Erythroblast (primary cell): ENCODE measurements around the gene SIRT7.

Source experiments
- DNase-seq, 2 experiments: peaks; one replicate each; lab custom pipeline; 2025; lab: John Stamatoyannopoulos, UW
- GATA1 ChIP-seq: IDR thresholded peaks from 2 replicates; pipeline ENCODE4 v1.6.1; 2011; ENCODE audit warnings: low read depth, mild to moderate bottlenecking, control low read depth, low read length, moderate library complexity
- POLR2A ChIP-seq: IDR thresholded peaks from 2 replicates; pipeline ENCODE4 v1.6.1; 2011; ENCODE audit warnings: mild to moderate bottlenecking, low read length

SIRT7 gene

DNA sequence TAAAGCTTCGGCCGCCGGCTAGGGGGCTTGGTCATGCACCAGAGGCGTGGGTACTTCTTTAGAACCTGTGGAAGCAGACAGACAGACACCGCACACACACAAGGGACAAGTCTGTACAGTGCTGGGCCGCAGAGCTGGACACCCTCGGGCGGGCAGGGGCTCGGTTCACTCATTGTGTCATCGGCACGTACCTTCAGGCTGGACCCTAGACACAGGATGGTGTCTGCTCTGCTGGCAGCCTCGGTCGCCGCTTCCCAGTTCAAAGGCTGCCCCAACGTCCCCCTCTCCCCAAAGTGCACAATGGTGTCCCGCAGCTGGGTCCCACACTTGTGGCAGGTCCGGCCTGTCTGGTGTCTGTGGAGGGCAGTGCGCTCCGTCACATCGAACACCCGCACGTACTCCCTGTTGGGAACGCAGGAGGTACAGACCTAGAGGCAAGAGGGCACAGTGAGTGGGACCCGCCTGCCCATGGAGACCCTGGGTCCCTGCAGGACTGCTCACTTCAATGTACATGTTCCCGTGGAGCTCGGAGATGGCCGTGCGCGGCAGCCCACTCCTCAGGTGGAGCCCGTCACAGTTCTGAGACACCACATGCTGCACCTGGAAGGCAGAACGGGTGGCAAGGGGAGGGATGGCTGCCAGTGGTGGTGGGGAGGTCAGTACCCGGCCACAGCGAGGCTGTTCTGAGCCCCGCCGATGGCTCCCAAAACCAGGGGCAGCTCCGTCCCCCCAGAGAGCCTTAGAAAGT is 3.7 kb downstream of the SIRT7 start:
- no peak for DNase-seq
- TF ChIP-seq POLR2A, result no peak
- TF ChIP-seq GATA1, result no peak

DNA sequence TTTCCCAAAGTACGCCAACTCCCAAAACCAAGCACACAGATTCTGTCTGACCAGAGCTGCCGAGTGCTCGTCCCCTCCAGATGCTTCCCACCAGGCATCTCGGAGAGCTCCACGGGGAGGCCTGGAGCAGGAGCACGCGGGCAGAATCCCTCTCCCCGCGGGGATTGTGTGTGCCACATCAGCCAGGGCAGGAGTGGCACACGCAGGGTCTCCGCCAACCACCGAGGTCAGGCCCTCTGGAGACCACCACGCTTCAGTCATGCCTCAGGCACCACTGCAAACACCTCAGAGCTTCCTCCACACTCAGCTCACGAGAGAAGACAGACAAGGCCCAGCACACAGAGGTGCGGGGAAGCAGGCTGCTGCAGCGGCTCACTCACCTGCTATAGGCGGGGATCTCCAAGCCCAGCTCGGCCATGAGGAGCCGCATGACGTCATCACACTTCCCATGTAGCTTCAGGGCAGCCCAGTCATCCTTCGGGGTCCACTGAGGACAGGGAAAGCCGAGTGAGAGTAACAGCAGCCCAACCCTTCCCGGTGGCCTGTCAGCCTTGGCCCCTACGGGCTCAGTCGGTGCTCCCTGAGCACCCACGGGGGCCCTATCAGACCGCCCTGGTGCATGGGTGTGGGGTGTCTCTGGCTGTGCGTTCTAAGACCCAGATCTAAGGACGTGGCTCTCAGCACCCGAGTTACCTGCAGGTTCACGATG is 4.4 kb downstream of the SIRT7 start:
- TF ChIP-seq POLR2A, result no peak
- no peak for TF ChIP-seq GATA1
- DNase-seq, result no peak

DNA sequence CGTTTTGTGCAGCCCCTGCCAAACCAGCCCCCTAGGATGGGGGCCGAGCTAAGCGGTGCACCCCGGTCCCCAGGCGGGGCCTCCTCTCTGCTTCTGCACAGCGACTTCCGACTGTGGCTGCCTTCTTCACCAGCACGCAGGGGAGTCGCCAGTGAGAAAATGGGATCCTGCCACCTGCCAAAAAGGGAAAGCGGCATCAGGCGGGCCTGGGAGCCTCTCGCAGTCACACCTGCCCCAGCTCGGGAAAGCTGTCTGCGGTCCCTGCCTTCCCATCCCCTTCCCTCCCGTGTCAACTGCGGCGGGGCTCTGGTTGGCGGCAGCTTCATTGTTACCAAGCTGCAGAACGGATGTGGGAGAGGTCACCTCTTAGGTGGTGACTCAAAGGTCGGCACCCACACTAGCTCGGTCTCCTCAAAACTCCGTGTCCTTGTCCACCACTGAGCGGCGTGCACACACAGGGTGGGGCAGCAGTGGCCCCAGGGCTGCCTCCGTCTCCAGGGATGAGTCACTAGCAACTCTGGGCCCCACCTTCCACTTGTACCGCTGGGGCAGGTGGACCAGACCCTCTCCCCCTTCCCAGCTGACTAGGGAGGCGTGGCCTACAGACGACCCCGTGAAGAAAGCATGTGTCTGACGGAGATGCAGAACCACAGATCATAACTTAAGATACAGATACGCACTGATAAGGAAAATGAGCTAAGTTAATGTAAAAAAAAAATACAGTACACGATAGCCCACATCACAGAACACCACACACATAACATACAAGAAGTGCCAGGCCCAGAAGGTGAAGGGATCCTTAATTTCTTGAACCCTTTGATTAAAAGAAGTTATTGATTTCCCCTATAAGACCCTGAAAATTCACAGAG is 5.3 kb downstream of the SIRT7 start:
- TF ChIP-seq POLR2A (no peak), GATA1 (no peak)
- peak; percentile 47 to 73 for DNase-seq

DNA sequence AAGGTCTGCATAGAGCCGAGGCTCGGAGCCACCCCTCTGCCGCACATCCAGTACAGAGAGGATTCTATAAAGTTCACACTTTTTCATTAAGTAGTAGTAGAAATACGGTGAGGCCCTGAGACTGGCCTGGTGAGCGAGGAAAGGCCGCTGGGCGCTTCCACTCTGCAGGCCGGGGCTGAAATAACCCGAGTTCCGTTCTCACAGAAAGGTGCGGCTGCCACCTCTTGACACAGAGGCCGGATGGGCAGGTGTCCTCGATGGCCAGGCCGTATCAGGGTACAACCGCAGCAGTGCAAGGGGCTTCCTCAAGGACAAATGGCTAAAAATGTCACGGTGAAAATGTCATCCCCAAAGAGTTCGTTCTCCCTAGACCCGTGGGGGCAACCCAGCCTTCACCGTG is 6.0 kb downstream of the SIRT7 start:
- DNase-seq, result no peak
- TF ChIP-seq GATA1 (no peak), POLR2A (no peak)

DNA sequence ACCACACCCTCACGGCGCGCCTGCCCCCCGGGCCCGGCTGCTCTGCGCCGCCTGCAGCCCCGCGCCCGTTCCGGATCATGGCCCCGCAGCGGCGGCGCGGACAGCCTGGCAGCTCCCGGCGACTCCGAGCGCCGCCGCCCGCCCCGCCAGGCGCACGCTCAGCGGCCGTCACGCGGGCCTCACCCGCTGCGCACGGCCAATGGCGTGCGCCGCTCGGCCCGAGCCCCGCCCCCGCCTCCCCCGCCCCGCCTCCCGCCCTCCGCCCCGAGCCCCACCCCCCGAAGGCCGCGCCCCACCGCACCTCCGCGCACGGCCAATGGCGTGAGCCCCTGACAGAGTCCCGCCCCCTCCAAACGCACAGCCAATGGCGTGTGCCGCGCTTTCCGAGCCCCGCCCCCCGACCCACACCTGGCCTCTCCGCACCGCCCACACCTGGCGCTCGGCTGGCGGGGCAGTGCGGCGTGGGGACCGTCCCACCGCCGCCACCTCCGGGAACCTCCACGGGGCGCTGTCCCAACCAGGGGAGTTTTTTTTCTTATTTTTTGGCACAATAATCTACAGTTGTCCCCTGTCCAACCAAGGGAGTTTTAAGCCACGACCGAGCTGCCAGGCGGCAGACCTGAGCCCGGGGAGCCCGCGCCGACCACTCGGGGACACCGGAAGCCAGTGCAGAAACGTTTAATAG is 6.6 kb downstream of the SIRT7 start, which contains the start of gene PCYT2:
Gene PCYT2 (minus strand): TSS at position 123 of the 685 bp plus-strand sequence. CDS start 44 bp downstream, at position 79.
- DNase-seq, result peak; percentile 91 to 96
- TF ChIP-seq GATA1, result no peak
- no peak for TF ChIP-seq POLR2A

DNA sequence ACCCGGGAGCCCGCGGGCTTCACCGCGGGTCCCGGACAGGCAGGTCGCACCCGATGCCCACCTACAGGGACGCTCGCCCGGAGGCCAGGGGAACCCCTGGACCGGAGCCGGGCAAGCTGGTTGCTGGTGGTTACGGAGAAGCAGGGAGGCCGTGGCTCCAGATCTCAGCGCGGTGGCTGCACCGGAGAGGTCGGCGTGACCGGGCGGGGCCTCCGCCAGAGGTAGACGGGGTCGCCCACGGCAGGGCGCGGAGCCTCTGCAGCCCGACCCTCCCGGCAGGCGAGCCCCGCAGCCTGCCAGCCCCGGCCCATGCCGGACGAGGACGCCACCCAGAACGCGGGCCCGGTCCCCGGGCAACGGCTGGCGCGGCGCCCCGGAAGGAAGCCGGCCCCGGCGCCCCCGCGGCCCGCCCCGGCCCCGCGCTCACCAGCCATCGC is 7.1 kb downstream of the SIRT7 start:
- peak; percentile 56 to 67 for DNase-seq
- no peak for TF ChIP-seq GATA1

DNA sequence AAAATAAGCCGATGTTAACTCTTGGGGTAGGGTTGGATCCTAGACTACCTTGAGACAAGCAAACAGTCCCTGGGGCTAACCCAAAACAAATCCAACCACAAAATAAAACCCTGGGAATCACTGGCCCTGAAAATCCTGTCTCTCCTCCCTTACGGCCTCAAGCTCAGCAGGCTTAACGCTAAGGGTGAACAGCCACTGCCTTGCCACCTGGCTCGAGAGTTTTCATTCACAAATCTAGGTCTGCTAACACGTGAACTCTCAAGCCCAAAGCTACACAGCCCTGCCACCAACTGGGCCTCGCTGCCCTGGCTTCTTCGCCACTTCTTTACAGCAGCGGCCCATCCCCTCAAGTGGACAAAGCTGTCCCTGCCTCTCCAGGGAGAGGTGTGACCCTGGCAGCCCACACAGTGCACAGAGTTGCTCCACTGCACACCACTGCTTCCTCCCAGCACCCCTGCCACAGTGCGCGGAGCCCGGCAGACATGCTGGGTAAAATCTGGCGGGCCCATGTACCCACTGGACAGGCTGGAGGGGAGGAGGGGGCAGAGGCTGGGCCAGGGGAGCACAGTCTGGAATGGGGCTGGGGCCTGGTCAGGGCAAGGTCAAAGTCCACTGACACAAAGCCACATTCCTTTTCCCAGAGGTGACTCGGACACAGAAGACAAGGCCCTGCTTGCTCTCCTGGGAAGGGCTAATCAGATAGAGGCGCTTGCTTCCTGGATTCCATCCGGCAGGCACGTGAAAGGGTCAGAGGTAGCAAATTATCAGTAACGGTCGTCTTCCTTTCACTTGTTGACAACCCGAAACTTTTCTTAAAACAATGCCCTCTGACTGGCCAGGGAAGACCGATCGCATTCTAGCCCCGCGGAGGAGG is 7.8 kb downstream of the SIRT7 start:
- peak; percentile 45 to 61 for DNase-seq
- TF ChIP-seq POLR2A (no peak), GATA1 (no peak)

DNA sequence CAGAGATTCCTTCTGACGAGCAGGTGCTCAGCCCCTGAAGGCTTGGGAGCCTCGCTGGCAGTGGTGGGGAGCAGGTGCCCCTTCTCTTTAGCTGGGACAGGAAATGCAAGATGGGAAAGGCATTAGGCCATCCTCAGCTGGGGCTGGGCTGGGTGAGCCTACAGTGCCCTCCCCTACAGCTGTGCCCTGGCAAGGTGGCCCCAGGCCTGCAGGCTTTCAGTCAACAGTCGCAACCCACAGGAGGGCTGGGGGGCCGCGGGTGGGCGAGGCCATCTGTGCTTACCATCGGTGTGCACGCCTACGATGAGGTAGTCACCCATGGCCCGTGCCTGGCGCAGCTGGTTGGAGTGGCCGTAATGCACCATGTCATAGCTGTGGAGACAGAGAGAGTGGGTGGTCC is 8.7 kb downstream of the SIRT7 start:
- TF ChIP-seq POLR2A, result no peak
- TF ChIP-seq GATA1, result no peak

DNA sequence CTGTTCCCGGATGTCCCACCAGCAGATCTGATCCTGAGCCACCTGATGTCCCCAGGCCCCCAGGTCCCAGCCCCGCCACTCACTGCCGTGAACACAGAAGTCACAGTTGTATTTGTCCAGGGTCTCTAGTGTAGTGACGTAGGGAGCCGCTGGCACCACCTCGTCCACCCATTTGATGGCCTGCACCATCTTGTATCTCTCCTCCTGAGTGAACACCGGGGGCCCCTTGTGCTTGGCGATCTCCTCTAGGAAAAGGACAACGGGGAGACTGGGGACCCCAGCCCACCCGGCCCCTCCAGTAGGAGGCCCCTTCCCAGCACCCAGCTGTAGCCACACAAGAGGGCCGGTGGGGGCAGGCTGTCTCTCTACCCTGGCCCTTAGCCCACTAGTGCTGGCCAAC is 9.2 kb downstream of the SIRT7 start:
- TF ChIP-seq POLR2A (no peak), GATA1 (no peak)

More for the DNA sequence above, 8.7 kb downstream of the SIRT7 start:
- no peak for DNase-seq

DNA sequence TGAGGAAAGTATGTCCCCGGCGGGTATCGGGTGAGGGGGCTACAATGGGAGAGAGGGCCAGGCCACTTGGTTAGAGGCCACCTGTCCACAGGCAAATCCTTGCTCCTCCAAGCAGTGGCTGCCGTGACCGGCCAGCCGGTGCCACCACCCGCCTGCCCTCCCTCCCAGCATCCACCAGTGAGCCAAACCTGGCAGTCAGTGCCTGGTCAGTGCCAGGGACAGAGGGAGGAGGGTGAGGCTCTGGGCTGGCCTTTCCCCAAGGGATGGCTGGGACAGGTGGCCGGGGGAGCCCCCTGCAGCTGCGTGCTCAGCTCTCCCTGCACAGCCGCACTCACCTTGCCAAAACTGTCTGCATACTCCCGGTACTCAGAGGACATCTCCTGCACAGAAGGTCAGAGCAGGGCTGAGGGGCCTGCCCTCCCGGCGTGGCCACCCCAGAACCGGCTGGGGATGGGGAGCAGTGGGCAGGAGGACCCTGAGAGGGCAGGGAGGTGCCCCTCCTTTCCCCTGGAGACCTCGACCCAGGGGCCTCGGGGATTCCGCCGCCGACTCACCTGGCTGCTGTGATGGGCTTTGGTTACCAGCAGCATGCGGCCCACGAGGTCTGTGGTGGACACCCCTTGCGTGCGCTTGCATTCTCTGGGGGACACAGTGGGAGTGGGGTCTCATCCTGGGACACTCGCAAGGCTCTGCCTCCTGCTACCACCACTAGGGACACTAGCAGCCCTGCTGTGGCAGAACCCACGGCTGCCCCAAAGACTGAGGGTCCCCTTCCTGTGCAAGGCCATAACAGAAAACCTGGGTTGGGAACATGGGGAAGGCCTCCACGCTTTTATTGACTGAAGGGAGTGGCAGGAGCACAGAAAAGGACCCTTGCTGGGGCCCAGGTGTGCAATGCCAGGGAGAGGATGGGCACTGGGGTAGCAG is 10.5 kb downstream of the SIRT7 start:
- DNase-seq, result no peak
- TF ChIP-seq GATA1 (no peak), POLR2A (no peak)

More for the DNA sequence above, 9.2 kb downstream of the SIRT7 start:
- DNase-seq, result no peak
